SK-N-SH treated with all-trans-retinoic acid at 6 μM for 48 hours (cell line): ENCODE data around the gene TIMM21.

Source experiments
- ATAC-seq: fragments of 200-7000 bp; cut with Tn5 transposase; 3 replicates; pipeline ENCODE4 v1.9.1; 2020; ENCODE audit warnings: mild to moderate bottlenecking, moderate library complexity
- ARNTL ChIP-seq: fragments of 450-650 bp; formaldehyde crosslinking; IDR thresholded peaks from 2 replicates; pipeline ENCODE4 v1.5.0; 2020; ENCODE audit warnings: low read depth, mild to moderate bottlenecking, moderate library complexity, borderline replicate concordance
- CSDC2 ChIP-seq: fragments of 250-450 bp; sonication (Bioruptor Pico); IDR thresholded peaks from 2 replicates; pipeline ENCODE4 v1.5.0; 2020; ENCODE audit warnings: mild to moderate bottlenecking, moderate library complexity
- ESRRG ChIP-seq: fragments of 250-450 bp; sonication (Bioruptor Pico); IDR thresholded peaks from 2 replicates; pipeline ENCODE4 v1.6.1; 2021; ENCODE audit warnings: mild to moderate bottlenecking
- GLIS3 ChIP-seq: fragments of 250-450 bp; sonication (Bioruptor Pico); IDR thresholded peaks from 2 replicates; pipeline ENCODE4 v1.5.0; 2020; ENCODE audit warnings: mild to moderate bottlenecking, moderate library complexity
- ISL1 ChIP-seq: fragments of 250-450 bp; sonication (Bioruptor Pico); IDR thresholded peaks from 2 replicates; pipeline ENCODE4 v2.1.2; 2022; ENCODE audit warnings: mild to moderate bottlenecking, moderate library complexity
- OSR1 ChIP-seq: fragments of 250-450 bp; sonication (Bioruptor Pico); IDR thresholded peaks from 2 replicates; pipeline ENCODE4 v1.8.0; 2022; ENCODE audit warnings: moderate library complexity, mild to moderate bottlenecking, inconsistent platforms
- POU6F1 ChIP-seq: fragments of 250-450 bp; sonication (Bioruptor Pico); IDR thresholded peaks from 2 replicates; pipeline ENCODE4 v1.8.0; 2021; ENCODE audit warnings: low read depth, mild to moderate bottlenecking, moderate library complexity, borderline replicate concordance
- PPARA ChIP-seq: fragments of 250-450 bp; sonication (Bioruptor Pico); IDR thresholded peaks from 2 replicates; pipeline ENCODE4 v1.5.0; 2020; ENCODE audit warnings: mild to moderate bottlenecking, borderline replicate concordance
- RARB ChIP-seq: fragments of 250-450 bp; sonication (Bioruptor Pico); IDR thresholded peaks from 2 replicates; pipeline ENCODE4 v1.8.0; 2021; ENCODE audit warnings: mild to moderate bottlenecking, moderate library complexity
- SNAI2 ChIP-seq: fragments of 250-450 bp; sonication (Bioruptor Pico); IDR thresholded peaks from 2 replicates; pipeline ENCODE4 v1.5.0; 2020; ENCODE audit warnings: mild to moderate bottlenecking, moderate library complexity
- TCF4 ChIP-seq: fragments of 250-450 bp; sonication (Bioruptor Pico); IDR thresholded peaks from 2 replicates; pipeline ENCODE4 v1.8.0; 2021; ENCODE audit warnings: mild to moderate bottlenecking, moderate library complexity, borderline replicate concordance
- TOX ChIP-seq: fragments of 250-450 bp; sonication (Bioruptor Pico); IDR thresholded peaks from 2 replicates; pipeline ENCODE4 v1.8.0; 2021; ENCODE audit warnings: mild to moderate bottlenecking, moderate library complexity, borderline replicate concordance
- TSHZ2 ChIP-seq: fragments of 250-450 bp; sonication (Bioruptor Pico); IDR thresholded peaks from 2 replicates; pipeline ENCODE4 v1.5.0; 2020; ENCODE audit warnings: mild to moderate bottlenecking, moderate library complexity
- ZC3H10 ChIP-seq: fragments of 250-450 bp; sonication (Bioruptor Pico); IDR thresholded peaks from 2 replicates; pipeline ENCODE4 v1.5.1; 2021; ENCODE audit warnings: mild to moderate bottlenecking, moderate library complexity
- ZFP3 ChIP-seq: fragments of 250-450 bp; sonication (Bioruptor Pico); IDR thresholded peaks from 2 replicates; pipeline ENCODE4 v1.5.0; 2020; ENCODE audit warnings: mild to moderate bottlenecking, moderate library complexity
- ZFP30 ChIP-seq: fragments of 450-650 bp; formaldehyde crosslinking; IDR thresholded peaks from 2 replicates; pipeline ENCODE4 v1.5.0; 2022; ENCODE audit warnings: mild to moderate bottlenecking, moderate library complexity
- ZNF565 ChIP-seq: fragments of 450-650 bp; formaldehyde crosslinking; conservative IDR thresholded peaks from 2 replicates; pipeline ENCODE4 v1.5.0; 2020; ENCODE audit warnings: low read depth, mild to moderate bottlenecking, moderate library complexity
- ZNF70 ChIP-seq: fragments of 450-650 bp; formaldehyde crosslinking; IDR thresholded peaks from 2 replicates; pipeline ENCODE4 v1.5.0; 2020; ENCODE audit warnings: mild to moderate bottlenecking, moderate library complexity
- ZNF8 ChIP-seq: fragments of 450-650 bp; formaldehyde crosslinking; IDR thresholded peaks from 2 replicates; pipeline ENCODE4 v1.5.0; 2020; ENCODE audit warnings: mild to moderate bottlenecking, moderate library complexity
- TF ChIP-seq, protein P1 (sequence below): fragments of 250-450 bp; sonication (Bioruptor Pico); IDR thresholded peaks from 2 replicates; pipeline ENCODE4 v1.5.1; 2020; ENCODE audit warnings: low read depth, mild to moderate bottlenecking, moderate library complexity
- TF ChIP-seq, protein P2 (sequence below): fragments of 250-450 bp; sonication (Bioruptor Pico); IDR thresholded peaks from 2 replicates; pipeline ENCODE4 v1.8.0; 2020; ENCODE audit warnings: mild to moderate bottlenecking, moderate library complexity, borderline replicate concordance
- TF ChIP-seq, protein P3 (sequence below): fragments of 250-450 bp; sonication (Bioruptor Pico); IDR thresholded peaks from 2 replicates; pipeline ENCODE4 v1.5.1; 2021; ENCODE audit warnings: mild to moderate bottlenecking, moderate library complexity

The TIMM21 gene

DNA sequence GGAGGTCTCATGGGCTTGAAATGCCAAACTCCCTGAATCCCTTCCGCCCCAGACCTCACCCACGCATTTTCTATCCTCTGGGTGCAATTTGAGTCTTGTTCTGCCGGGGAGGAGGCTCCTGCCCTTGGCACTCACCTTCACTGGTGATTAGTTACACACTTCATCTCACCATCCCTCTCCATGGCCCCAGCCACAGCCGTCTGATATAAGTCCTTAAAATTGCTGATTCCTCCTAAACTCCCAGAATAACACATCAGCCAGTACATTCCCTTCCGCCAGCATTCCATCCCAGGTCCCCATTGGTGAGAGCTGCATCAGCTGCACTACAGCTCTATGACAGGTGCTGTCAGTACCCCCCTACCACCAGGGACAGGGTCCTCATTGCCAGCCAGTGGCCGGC, 3.9 kb downstream of the TIMM21 start:
- TF ChIP-seq OSR1 = no peak
- TF ChIP-seq ARNTL = no peak
- no peak for TF ChIP-seq CSDC2 (CRISPR knock-in tag)
- TF ChIP-seq, protein P1, sequence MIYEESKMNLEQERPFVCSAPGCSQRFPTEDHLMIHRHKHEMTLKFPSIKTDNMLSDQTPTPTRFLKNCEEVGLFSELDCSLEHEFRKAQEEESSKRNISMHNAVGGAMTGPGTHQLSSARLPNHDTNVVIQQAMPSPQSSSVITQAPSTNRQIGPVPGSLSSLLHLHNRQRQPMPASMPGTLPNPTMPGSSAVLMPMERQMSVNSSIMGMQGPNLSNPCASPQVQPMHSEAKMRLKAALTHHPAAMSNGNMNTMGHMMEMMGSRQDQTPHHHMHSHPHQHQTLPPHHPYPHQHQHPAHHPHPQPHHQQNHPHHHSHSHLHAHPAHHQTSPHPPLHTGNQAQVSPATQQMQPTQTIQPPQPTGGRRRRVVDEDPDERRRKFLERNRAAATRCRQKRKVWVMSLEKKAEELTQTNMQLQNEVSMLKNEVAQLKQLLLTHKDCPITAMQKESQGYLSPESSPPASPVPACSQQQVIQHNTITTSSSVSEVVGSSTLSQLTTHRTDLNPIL (CRISPR knock-in tag) = no peak
- TF ChIP-seq RARB (CRISPR knock-in tag) = no peak
- TF ChIP-seq POU6F1 = no peak
- TF ChIP-seq, protein P2, sequence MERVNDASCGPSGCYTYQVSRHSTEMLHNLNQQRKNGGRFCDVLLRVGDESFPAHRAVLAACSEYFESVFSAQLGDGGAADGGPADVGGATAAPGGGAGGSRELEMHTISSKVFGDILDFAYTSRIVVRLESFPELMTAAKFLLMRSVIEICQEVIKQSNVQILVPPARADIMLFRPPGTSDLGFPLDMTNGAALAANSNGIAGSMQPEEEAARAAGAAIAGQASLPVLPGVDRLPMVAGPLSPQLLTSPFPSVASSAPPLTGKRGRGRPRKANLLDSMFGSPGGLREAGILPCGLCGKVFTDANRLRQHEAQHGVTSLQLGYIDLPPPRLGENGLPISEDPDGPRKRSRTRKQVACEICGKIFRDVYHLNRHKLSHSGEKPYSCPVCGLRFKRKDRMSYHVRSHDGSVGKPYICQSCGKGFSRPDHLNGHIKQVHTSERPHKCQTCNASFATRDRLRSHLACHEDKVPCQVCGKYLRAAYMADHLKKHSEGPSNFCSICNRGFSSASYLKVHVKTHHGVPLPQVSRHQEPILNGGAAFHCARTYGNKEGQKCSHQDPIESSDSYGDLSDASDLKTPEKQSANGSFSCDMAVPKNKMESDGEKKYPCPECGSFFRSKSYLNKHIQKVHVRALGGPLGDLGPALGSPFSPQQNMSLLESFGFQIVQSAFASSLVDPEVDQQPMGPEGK (CRISPR knock-in tag) = no peak
- TF ChIP-seq TOX (CRISPR knock-in tag) = no peak
- TF ChIP-seq ISL1 = no peak
- TF ChIP-seq PPARA (CRISPR knock-in tag) = no peak
- TF ChIP-seq TCF4 = no peak
- no peak for TF ChIP-seq ZNF70 (CRISPR knock-in tag)
- TF ChIP-seq TSHZ2 (CRISPR knock-in tag) = no peak
- TF ChIP-seq ZFP3 (CRISPR knock-in tag) = no peak
- TF ChIP-seq ZNF8 (CRISPR knock-in tag) = no peak
- no peak for TF ChIP-seq ZNF565 (CRISPR knock-in tag)
- TF ChIP-seq ZC3H10 (CRISPR knock-in tag) = no peak
- TF ChIP-seq SNAI2 (CRISPR knock-in tag) = no peak
- TF ChIP-seq, all 23 proteins: peak for 0
- no peak for ATAC-seq

- no peak for ATAC-seq
- no peak for TF ChIP-seq RARB (CRISPR knock-in tag)
- no peak for TF ChIP-seq ZNF565 (CRISPR knock-in tag)
- TF ChIP-seq CSDC2 (CRISPR knock-in tag) = no peak
- no peak for TF ChIP-seq ZNF8 (CRISPR knock-in tag)
- no peak for TF ChIP-seq GLIS3 (CRISPR knock-in tag)
- no peak for TF ChIP-seq ZNF70 (CRISPR knock-in tag)
- TF ChIP-seq ZFP3 (CRISPR knock-in tag) = no peak
- TF ChIP-seq TCF4 = no peak
- TF ChIP-seq, all 23 proteins: peak for 0
Observed at GRCh38 chr18:74152857-74153256, 4.5 kb downstream of the TIMM21 start.

- TF ChIP-seq ZNF70 (CRISPR knock-in tag) (no peak), POU6F1 (no peak), PPARA (CRISPR knock-in tag) (no peak), ISL1 (no peak), CSDC2 (CRISPR knock-in tag) (no peak), ZFP30 (CRISPR knock-in tag) (no peak), TOX (CRISPR knock-in tag) (no peak), RARB (CRISPR knock-in tag) (no peak), ESRRG (no peak), TCF4 (no peak), ZFP3 (CRISPR knock-in tag) (no peak)
- TF ChIP-seq, protein P3, sequence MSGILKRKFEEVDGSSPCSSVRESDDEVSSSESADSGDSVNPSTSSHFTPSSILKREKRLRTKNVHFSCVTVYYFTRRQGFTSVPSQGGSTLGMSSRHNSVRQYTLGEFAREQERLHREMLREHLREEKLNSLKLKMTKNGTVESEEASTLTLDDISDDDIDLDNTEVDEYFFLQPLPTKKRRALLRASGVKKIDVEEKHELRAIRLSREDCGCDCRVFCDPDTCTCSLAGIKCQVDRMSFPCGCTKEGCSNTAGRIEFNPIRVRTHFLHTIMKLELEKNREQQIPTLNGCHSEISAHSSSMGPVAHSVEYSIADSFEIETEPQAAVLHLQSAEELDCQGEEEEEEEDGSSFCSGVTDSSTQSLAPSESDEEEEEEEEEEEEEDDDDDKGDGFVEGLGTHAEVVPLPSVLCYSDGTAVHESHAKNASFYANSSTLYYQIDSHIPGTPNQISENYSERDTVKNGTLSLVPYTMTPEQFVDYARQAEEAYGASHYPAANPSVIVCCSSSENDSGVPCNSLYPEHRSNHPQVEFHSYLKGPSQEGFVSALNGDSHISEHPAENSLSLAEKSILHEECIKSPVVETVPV (CRISPR knock-in tag) = no peak
- TF ChIP-seq, protein P1 (CRISPR knock-in tag) = no peak
- ATAC-seq = no peak
Observed at GRCh38 chr18:74153377-74153776, 5.1 kb downstream of the TIMM21 start.
